Natural killer cell (primary cell): ENCODE results near the gene WDR88. TPM values are rescaled to one million over a fixed set of nuclear protein-coding genes. Genes with fewer than 3 reads are reported as not detected.

Source experiments
- ATAC-seq, 3 donors: fragments of 150-1000 bp in 2 of 3; fragments of 200-7000 bp in 1 of 3; cut with Tn5 transposase; 1 replicate in 1 of 3; 2 replicates in 2 of 3; pipeline ENCODE4 v1.10.0; 2021; ENCODE audit warnings: mild to moderate bottlenecking in 2 of 3, moderate library complexity in 2 of 3
- DNase-seq, 2 donors: peaks; one replicate each; pipeline versions ENCODE4 v3.0.0 to v3.0.0-alpha.2; 2013 to 2021; ENCODE audit warnings: mixed read lengths in 1 of 2
- H3K27ac ChIP-seq: one replicate; pipeline ENCODE4 v1.5.1; 2013; ENCODE audit warnings: mild to moderate bottlenecking, low read length
- H3K27me3 ChIP-seq: one replicate; pipeline ENCODE4 v1.6.1; 2013; ENCODE audit warnings: low read length; ENCODE audit not compliant: control insufficient read depth, insufficient read depth
- H3K36me3 ChIP-seq: one replicate; pipeline ENCODE4 v1.6.1; 2013; ENCODE audit warnings: low read length; ENCODE audit not compliant: control insufficient read depth, insufficient read depth
- H3K4me1 ChIP-seq: one replicate; pipeline ENCODE4 v1.6.1; 2013; ENCODE audit warnings: low read length; ENCODE audit not compliant: control insufficient read depth, insufficient read depth
- H3K4me3 ChIP-seq: one replicate; pipeline ENCODE4 v1.5.1; 2013; ENCODE audit warnings: low read length
- H3K9me3 ChIP-seq: one replicate; pipeline ENCODE4 v1.6.1; 2013; ENCODE audit warnings: low read length; ENCODE audit not compliant: control insufficient read depth, insufficient read depth
- H3K27ac Mint-ChIP-seq, 2 donors: one replicate each; pipeline ENCODE4 v1.8.0; 2022; ENCODE audit warnings: mild to moderate bottlenecking in 2 of 2, mixed read lengths in 2 of 2, moderate library complexity in 1 of 2
- H3K27me3 Mint-ChIP-seq, 2 donors: one replicate each; pipeline ENCODE4 v1.8.0; 2022; ENCODE audit warnings: low read depth in 2 of 2, mixed read lengths in 2 of 2
- H3K36me3 Mint-ChIP-seq: one replicate; pipeline ENCODE4 v1.8.0; 2022; ENCODE audit warnings: mixed read lengths
- H3K4me1 Mint-ChIP-seq, 2 donors: one replicate each; pipeline ENCODE4 v1.8.0; 2022; ENCODE audit warnings: mixed read lengths in 2 of 2
- H3K4me3 Mint-ChIP-seq: one replicate; pipeline ENCODE4 v1.8.0; 2022; ENCODE audit warnings: mild to moderate bottlenecking, moderate library complexity, mixed read lengths
- H3K9me3 Mint-ChIP-seq, 2 donors: one replicate each; pipeline ENCODE4 v1.8.0; 2022; ENCODE audit warnings: mixed read lengths in 2 of 2
- CTCF ChIP-seq: fragments of 200-600 bp; IDR thresholded peaks from one replicate; pipeline ENCODE4 v1.8.0; 2022; ENCODE audit warnings: antibody characterized with exemption
- WGBS: methylation state at CpG from one replicate; pipeline ENCODE4 v1.1.7; 2013; ENCODE audit warnings: missing lambda C conversion rate; ENCODE audit not compliant: insufficient coverage; 5-methylcytosine and 5-hydroxymethylcytosine counted together
- intact Hi-C: fragments of 100-400 bp; cut with micrococcal nuclease; formaldehyde crosslinking; loops from one replicate; pipeline ENCODE4 v1.14.2; 2022
- total RNA-seq, 4 donors: library from RNA; stranded (reverse); fragments of 120-200 nt in 1 of 4; gene quantifications; one replicate each; pipeline versions ENCODE4 v1.2.3 to v1.2.4, GENCODE V29; 2013 to 2022

The WDR88 gene
- total RNA-seq, 3 donors from 2014 or later (not counting 1 experiment from before 2014, with no cell fraction given) = not detected

- H3K4me1 ChIP-seq = no peaks in the 10 kb centered on the region
- H3K9me3 Mint-ChIP-seq = no peaks in the 10 kb centered on the region
- H3K4me1 Mint-ChIP-seq = no peaks in the 10 kb centered on the region
- H3K27me3 Mint-ChIP-seq = peaks cover 0 to 7% of the 10 kb centered on the region in 2 donors
- DNase-seq (no peak), ATAC-seq (no peak)
- no peaks in the 10 kb centered on the region for H3K27me3 ChIP-seq
- no peaks in the 10 kb centered on the region for H3K36me3 ChIP-seq
- intact Hi-C loops = no loop called here
- 92% methylated on average over 22 of the region's 22 CpGs for WGBS
- no peak overlapping the region for H3K27ac Mint-ChIP-seq
- no peaks in the 10 kb centered on the region for H3K9me3 ChIP-seq
- H3K27ac ChIP-seq = no peak overlapping the region
- no peaks in the 10 kb centered on the region for H3K36me3 Mint-ChIP-seq
- H3K4me3 ChIP-seq = no peak overlapping the region
- no peak for TF ChIP-seq CTCF
- no peak overlapping the region for H3K4me3 Mint-ChIP-seq
These were observed 78.5 kb downstream of the WDR88 start for GRCh38 chr19:33210266-33210940.

DNA sequence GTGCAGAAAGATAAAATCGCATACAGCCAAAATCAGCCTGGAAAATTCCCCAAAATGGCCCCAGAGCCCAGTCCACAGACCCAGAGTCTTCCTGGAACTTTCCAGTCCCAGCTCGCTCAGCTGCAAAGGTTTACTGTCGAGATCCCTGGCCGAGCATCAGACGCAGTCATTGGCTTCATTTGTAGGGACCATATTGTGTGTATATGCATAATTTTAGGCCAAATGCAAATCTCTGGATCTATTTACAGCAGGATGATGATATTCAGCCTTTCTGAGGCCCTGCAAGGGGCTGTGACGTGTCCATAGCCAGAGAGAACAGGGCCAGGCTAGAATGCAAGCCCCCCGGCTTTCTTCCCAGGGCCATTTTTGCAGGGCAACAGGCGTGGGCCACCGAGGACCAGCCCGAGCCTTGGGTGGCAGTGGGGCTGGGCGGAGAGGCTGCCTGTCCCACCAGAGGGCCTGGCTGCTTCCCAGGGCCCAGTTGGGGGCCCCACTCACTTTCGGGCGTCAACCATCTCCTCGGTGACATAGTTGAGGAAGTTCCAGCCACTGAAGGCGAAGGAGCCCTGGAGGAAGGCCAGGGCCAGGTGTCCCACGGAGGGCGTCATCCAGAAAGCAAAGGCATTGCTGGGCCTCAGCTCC, 80.0 kb downstream of the WDR88 start:
- 80% methylated on average over 17 of the region's 17 CpGs for WGBS
- H3K36me3 Mint-ChIP-seq = no peaks in the 10 kb centered on the region
- no peak for TF ChIP-seq CTCF
- Histone ChIP-seq H3K27ac (no peak overlapping the region), H3K27me3 (no peaks in the 10 kb centered on the region), H3K4me3 (no peak overlapping the region), H3K9me3 (no peaks in the 10 kb centered on the region), H3K36me3 (no peaks in the 10 kb centered on the region), H3K4me1 (no peaks in the 10 kb centered on the region)
- no peak overlapping the region for H3K4me3 Mint-ChIP-seq
- intact Hi-C loops = no loop called here
- peaks cover 0 to 7% of the 10 kb centered on the region in 2 donors for H3K27me3 Mint-ChIP-seq
- H3K4me1 Mint-ChIP-seq = no peaks in the 10 kb centered on the region
- H3K9me3 Mint-ChIP-seq = no peaks in the 10 kb centered on the region
- H3K27ac Mint-ChIP-seq = no peak overlapping the region
- ATAC-seq (no peak), DNase-seq (no peak)

GRCh38 chr19:33212436-33213172, 80.7 kb downstream of the WDR88 start:
- no peak overlapping the region for H3K27ac Mint-ChIP-seq
- Histone ChIP-seq H3K27me3 (no peaks in the 10 kb centered on the region), H3K4me3 (no peak overlapping the region), H3K4me1 (no peaks in the 10 kb centered on the region), H3K36me3 (no peaks in the 10 kb centered on the region), H3K9me3 (no peaks in the 10 kb centered on the region), H3K27ac (no peak overlapping the region)
- H3K4me3 Mint-ChIP-seq = no peak overlapping the region
- H3K9me3 Mint-ChIP-seq = no peaks in the 10 kb centered on the region
- ATAC-seq = no peak
- intact Hi-C loops = no loop called here
- WGBS = 90% methylated on average over 30 of the region's 30 CpGs
- H3K36me3 Mint-ChIP-seq = no peaks in the 10 kb centered on the region
- no peak for TF ChIP-seq CTCF
- DNase-seq = no peak
- peaks cover 0 to 7% of the 10 kb centered on the region in 2 donors for H3K27me3 Mint-ChIP-seq
- no peaks in the 10 kb centered on the region for H3K4me1 Mint-ChIP-seq
